ENCODE measurements around the gene ARHGAP25. TPM values are rescaled to one million over a fixed set of nuclear protein-coding genes. Genes with fewer than 3 reads are reported as not detected.

Gene ARHGAP25
- total and polyA plus RNA-seq, 10 of the 15 experiments (the other 5 are each of a cell fraction or from before 2014, with no cell fraction given), result 0.15 to 1.0 (median 0.46) TPM

DNA sequence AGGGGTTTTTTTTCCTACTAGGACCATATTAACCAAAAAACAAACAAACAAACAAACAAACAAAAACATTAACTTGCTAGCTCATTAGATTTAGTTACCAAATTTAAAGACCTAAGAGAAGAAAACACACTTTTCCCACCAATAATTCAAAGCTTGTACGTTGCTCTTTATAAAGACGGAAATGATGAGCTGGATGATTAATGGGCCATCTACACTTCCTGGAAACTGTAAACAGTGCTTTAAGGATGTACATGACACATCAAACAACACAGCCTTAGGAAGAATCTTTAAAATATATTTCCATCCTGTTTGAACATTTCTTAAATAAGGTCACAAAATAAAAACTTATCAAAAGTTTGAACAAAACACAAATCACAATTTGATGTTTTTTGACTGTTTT, 135.6 kb downstream of the ARHGAP25 start:
- H3K9ac ChIP-seq (ENCODE audit: control insufficient read depth, insufficient read depth, low read length), result no peak overlapping the region
- SMC1A ChIA-PET (ENCODE audit: uncharacterized antibody, unreplicated experiment), result interaction anchor here (0.7 to 1.0 kb wide), 2 partner anchors 12 to 17 kb away, joined by 3 to 5 read pairs; no protein-coding TSS in a partner anchor
- RAD21 ChIA-PET (ENCODE audit: unreplicated experiment), result interaction anchor here (0.9 kb wide), 1 partner anchor 9 kb away, joined by 3 read pairs; no protein-coding TSS in a partner anchor
- BruUV-seq (replicated peaks), result no TSS peak
- peaks cover 2 to 3% of the 10 kb centered on the region in 2 experiments for H3K27me3 ChIP-seq (replicated peaks in 1 of 2; ENCODE audit: control insufficient read depth in 2 of 2, insufficient read depth in 2 of 2, low read length in 1 of 2)
- H3K79me2 ChIP-seq (ENCODE audit: control insufficient read depth, insufficient read depth, low read length), result no peaks in the 10 kb centered on the region
- intact Hi-C loops (cut with micrococcal nuclease; ENCODE audit: unreplicated experiment) (no loop called here), in situ Hi-C loops (cut with MboI) (no loop called here)
- H3K4me2 ChIP-seq (ENCODE audit: control insufficient read depth, insufficient read depth), result no peak overlapping the region
- FAIRE-seq, result no peak
- H2AFZ ChIP-seq (ENCODE audit: control insufficient read depth, low read depth, low read length), result no peak overlapping the region
- no peak overlapping the region for H3K27ac ChIP-seq (ENCODE audit: control insufficient read depth, insufficient read depth)
- H3K4me1 ChIP-seq (ENCODE audit: control insufficient read depth, insufficient read depth, low read length), result no peaks in the 10 kb centered on the region
- no peak for ATAC-seq
- CTCF ChIA-PET, result no interaction called here
- no peak for TF ChIP-seq SUZ12 (IDR thresholded peaks at IDR 0.05; ENCODE audit: unreplicated experiment)
- TF ChIP-seq ZNF207 (IDR thresholded peaks at IDR 0.05; ENCODE audit: borderline replicate concordance), result no peak
- TF ChIP-seq POLR2A (IDR thresholded peaks at IDR 0.05; ENCODE audit: low read depth, low read length), result no peak
- no peak for TF ChIP-seq CHD4 (IDR thresholded peaks at IDR 0.05)
- no peak for TF ChIP-seq CHD2 (IDR thresholded peaks at IDR 0.05; ENCODE audit: borderline replicate concordance, low read depth, low read length)
- TF ChIP-seq DPF2 (IDR thresholded peaks at IDR 0.05), result no peak
- no peak for TF ChIP-seq BACH1 (IDR thresholded peaks at IDR 0.05; ENCODE audit: borderline replicate concordance)
- TF ChIP-seq, protein P1, sequence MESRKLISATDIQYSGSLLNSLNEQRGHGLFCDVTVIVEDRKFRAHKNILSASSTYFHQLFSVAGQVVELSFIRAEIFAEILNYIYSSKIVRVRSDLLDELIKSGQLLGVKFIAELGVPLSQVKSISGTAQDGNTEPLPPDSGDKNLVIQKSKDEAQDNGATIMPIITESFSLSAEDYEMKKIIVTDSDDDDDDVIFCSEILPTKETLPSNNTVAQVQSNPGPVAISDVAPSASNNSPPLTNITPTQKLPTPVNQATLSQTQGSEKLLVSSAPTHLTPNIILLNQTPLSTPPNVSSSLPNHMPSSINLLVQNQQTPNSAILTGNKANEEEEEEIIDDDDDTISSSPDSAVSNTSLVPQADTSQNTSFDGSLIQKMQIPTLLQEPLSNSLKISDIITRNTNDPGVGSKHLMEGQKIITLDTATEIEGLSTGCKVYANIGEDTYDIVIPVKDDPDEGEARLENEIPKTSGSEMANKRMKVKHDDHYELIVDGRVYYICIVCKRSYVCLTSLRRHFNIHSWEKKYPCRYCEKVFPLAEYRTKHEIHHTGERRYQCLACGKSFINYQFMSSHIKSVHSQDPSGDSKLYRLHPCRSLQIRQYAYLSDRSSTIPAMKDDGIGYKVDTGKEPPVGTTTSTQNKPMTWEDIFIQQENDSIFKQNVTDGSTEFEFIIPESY (IDR thresholded peaks at IDR 0.05), result no peak
- no peak for TF ChIP-seq FOXM1 (IDR thresholded peaks at IDR 0.05; ENCODE audit: low read depth, low read length)
- no peak for TF ChIP-seq SMAD5 (IDR thresholded peaks at IDR 0.05; ENCODE audit: low read depth)
- no peak for TF ChIP-seq BHLHE40 (IDR thresholded peaks at IDR 0.05; ENCODE audit: borderline replicate concordance in 1 of 2, low read depth in 2 of 2, low read length in 1 of 2)
- TF ChIP-seq, protein P2, sequence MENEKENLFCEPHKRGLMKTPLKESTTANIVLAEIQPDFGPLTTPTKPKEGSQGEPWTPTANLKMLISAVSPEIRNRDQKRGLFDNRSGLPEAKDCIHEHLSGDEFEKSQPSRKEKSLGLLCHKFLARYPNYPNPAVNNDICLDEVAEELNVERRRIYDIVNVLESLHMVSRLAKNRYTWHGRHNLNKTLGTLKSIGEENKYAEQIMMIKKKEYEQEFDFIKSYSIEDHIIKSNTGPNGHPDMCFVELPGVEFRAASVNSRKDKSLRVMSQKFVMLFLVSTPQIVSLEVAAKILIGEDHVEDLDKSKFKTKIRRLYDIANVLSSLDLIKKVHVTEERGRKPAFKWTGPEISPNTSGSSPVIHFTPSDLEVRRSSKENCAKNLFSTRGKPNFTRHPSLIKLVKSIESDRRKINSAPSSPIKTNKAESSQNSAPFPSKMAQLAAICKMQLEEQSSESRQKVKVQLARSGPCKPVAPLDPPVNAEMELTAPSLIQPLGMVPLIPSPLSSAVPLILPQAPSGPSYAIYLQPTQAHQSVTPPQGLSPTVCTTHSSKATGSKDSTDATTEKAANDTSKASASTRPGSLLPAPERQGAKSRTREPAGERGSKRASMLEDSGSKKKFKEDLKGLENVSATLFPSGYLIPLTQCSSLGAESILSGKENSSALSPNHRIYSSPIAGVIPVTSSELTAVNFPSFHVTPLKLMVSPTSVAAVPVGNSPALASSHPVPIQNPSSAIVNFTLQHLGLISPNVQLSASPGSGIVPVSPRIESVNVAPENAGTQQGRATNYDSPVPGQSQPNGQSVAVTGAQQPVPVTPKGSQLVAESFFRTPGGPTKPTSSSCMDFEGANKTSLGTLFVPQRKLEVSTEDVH (IDR thresholded peaks at IDR 0.05; ENCODE audit: low read depth, partially characterized antibody), result no peak
- TF ChIP-seq BCL11A (IDR thresholded peaks at IDR 0.05; ENCODE audit: low read depth, low read length), result no peak
- no peak for TF ChIP-seq SREBF1 (IDR thresholded peaks at IDR 0.05; ENCODE audit: low read length)
- TF ChIP-seq ESRRA (IDR thresholded peaks at IDR 0.05; ENCODE audit: low read length), result no peak
- TF ChIP-seq CHD1 (IDR thresholded peaks at IDR 0.05; ENCODE audit: low read depth, low read length), result no peak
- TF ChIP-seq HDAC2 (IDR thresholded peaks at IDR 0.05), result no peak
- TF ChIP-seq CBX3 (IDR thresholded peaks at IDR 0.05; ENCODE audit: borderline replicate concordance, low read depth), result no peak
- no peak for TF ChIP-seq ZNF384 (IDR thresholded peaks at IDR 0.05; ENCODE audit: borderline replicate concordance, low read depth, low read length)
- no peaks in the 10 kb centered on the region for H4K20me1 ChIP-seq (ENCODE audit: control insufficient read depth, insufficient read depth)
- no peaks in the 10 kb centered on the region for H3K9me3 ChIP-seq (replicated peaks; ENCODE audit: control insufficient read depth, insufficient read depth, low read length)
- no peak for DNase-seq (ENCODE audit: low read depth, low spot score)
- H3K4me3 ChIP-seq, result no peak overlapping the region
- 80% methylated on average over 2 of the region's 2 CpGs for WGBS (ENCODE audit: insufficient coverage, insufficient replicate concordance, low lambda C conversion rate, missing lambda C conversion rate)
- no peaks in the 10 kb centered on the region for H3K36me3 ChIP-seq (ENCODE audit: control insufficient read depth in 2 of 2, insufficient read depth in 2 of 2, low read length in 1 of 2)
- POLR2A ChIA-PET, result no interaction called here

Measured in GM12878 (cell line).